T-helper 1 cell treated with Interleukin-12 subunit alpha and Interleukin-12 subunit beta and Interleukin-4 antibody, amounts not matched to agents 30 μg/mL and 1 μg/mL, for 36 hours (primary cell): ENCODE results near the gene RHOXF2.
A peak's percentile ranks its signal among the peaks of the same experiment; 100 is the strongest.
"Not testable (repeated sequence)": the region's sequence is repeated elsewhere in the genome, so short reads cannot be mapped to it uniquely, and the experiment has no call there.

ENCODE experiments used
- H3K27ac Mint-ChIP-seq: one replicate; pipeline ENCODE4 v1.8.0; 2021; ENCODE audit warnings: mild to moderate bottlenecking, mixed read lengths
- H3K27me3 Mint-ChIP-seq: one replicate; pipeline ENCODE4 v1.8.0; 2021; ENCODE audit warnings: low read depth, mixed read lengths
- H3K36me3 Mint-ChIP-seq: one replicate; pipeline ENCODE4 v1.8.0; 2021; ENCODE audit warnings: low read depth, mixed read lengths
- H3K4me1 Mint-ChIP-seq: one replicate; pipeline ENCODE4 v1.8.0; 2021; ENCODE audit warnings: low read depth, mixed read lengths
- H3K4me3 Mint-ChIP-seq: one replicate; pipeline ENCODE4 v1.8.0; 2021; ENCODE audit warnings: mild to moderate bottlenecking, moderate library complexity, mixed read lengths
- H3K9me3 Mint-ChIP-seq: one replicate; pipeline ENCODE4 v1.8.0; 2021; ENCODE audit warnings: mixed read lengths

RHOXF2 gene, protein sequence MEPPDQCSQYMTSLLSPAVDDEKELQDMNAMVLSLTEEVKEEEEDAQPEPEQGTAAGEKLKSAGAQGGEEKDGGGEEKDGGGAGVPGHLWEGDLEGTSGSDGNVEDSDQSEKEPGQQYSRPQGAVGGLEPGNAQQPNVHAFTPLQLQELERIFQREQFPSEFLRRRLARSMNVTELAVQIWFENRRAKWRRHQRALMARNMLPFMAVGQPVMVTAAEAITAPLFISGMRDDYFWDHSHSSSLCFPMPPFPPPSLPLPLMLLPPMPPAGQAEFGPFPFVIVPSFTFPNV

GRCh38 chrX:120158313-120158712, at the start of gene RHOXF2:
TSS of gene RHOXF2 (plus strand) at chrX:120158613. CDS start at chrX:120158751, 138 bp downstream.
- not testable (repeated sequence) for H3K36me3 Mint-ChIP-seq, H3K27ac Mint-ChIP-seq, H3K9me3 Mint-ChIP-seq

DNA sequence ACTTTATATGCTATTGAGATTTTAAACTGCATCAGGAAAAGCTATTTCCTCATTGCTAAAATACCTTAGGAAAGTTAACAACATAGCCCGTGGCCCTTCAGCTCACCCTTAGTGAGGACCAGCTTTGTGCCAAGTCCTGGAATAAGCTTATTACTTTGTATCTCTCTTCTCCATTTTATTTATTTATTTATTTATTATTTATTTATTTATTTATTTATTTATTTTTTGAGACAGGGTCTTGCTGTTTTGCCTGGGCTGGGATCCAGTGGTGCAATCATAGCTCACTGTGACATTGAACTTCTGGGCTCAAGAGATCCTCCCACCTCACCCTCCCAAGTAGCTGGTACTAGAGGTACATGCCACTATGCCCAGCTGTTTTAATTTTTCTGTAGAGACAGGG, 49.0 kb upstream of the RHOXF2 start:
- Mint-ChIP-seq H3K9me3 (no peaks in the 10 kb centered on the region), H3K27ac (no peak overlapping the region), H3K27me3 (no peaks in the 10 kb centered on the region), H3K4me3 (no peak overlapping the region), H3K36me3 (no peaks in the 10 kb centered on the region), H3K4me1 (no peaks in the 10 kb centered on the region)

More at GRCh38 chrX:120158313-120158712, at the start of gene RHOXF2:
- not testable (repeated sequence) for H3K4me1 Mint-ChIP-seq, H3K4me3 Mint-ChIP-seq, H3K27me3 Mint-ChIP-seq

DNA sequence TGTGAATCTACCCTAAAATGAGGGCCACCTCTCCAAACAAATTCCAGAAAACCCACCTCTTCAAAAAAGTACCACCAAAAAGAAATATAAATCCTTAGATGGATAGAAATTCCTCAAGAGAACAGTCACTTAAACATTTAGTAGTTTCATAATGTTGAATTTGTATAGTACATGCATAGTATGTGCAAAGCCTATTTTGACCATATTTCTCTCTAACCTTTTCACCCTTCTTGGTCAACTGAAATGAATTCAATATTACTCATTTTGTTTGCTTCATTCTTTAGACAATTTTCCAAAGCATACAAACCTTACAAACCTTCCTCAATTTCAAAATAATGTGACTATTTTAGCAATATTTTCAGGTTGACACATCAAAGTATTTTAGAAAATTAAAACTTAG, 46.8 kb upstream of the RHOXF2 start:
- Mint-ChIP-seq H3K27ac (no peak overlapping the region), H3K4me1 (no peaks in the 10 kb centered on the region), H3K4me3 (no peak overlapping the region), H3K27me3 (no peaks in the 10 kb centered on the region), H3K9me3 (no peaks in the 10 kb centered on the region), H3K36me3 (no peaks in the 10 kb centered on the region)

GRCh38 chrX:120115438-120115963, 42.9 kb upstream of the RHOXF2 start, which contains the start of gene RHOXF1:
TSS of gene RHOXF1 (minus strand) at chrX:120115913. CDS start at chrX:120115862, 51 bp downstream.
- no peak within 1 kb of the TSS for H3K27ac Mint-ChIP-seq
- no peaks in the 10 kb centered on the region for H3K27me3 Mint-ChIP-seq
- H3K4me1 Mint-ChIP-seq, result no peaks in the 10 kb centered on the region
- no peaks in the 10 kb centered on the region for H3K9me3 Mint-ChIP-seq
- no peaks in the 10 kb centered on the region for H3K36me3 Mint-ChIP-seq
- H3K4me3 Mint-ChIP-seq, result no peak within 1 kb of the TSS

- Mint-ChIP-seq H3K27me3 (peaks cover 3% of the 10 kb centered on the region), H3K4me1 (peaks cover 2% of the 10 kb centered on the region), H3K9me3 (no peaks in the 10 kb centered on the region), H3K27ac (no peak overlapping the region), H3K36me3 (no peaks in the 10 kb centered on the region), H3K4me3 (no peak overlapping the region)
Measured at GRCh38 chrX:120120223-120120622, 38.2 kb upstream of the RHOXF2 start.

GRCh38 chrX:120125444-120125843, 33.0 kb upstream of the RHOXF2 start:
- no peaks in the 10 kb centered on the region for H3K9me3 Mint-ChIP-seq
- H3K36me3 Mint-ChIP-seq, result no peaks in the 10 kb centered on the region
- H3K27ac Mint-ChIP-seq, result no peak overlapping the region
- peaks cover 3% of the 10 kb centered on the region for H3K27me3 Mint-ChIP-seq
- H3K4me3 Mint-ChIP-seq, result no peak overlapping the region
- peaks cover 5% of the 10 kb centered on the region for H3K4me1 Mint-ChIP-seq

DNA sequence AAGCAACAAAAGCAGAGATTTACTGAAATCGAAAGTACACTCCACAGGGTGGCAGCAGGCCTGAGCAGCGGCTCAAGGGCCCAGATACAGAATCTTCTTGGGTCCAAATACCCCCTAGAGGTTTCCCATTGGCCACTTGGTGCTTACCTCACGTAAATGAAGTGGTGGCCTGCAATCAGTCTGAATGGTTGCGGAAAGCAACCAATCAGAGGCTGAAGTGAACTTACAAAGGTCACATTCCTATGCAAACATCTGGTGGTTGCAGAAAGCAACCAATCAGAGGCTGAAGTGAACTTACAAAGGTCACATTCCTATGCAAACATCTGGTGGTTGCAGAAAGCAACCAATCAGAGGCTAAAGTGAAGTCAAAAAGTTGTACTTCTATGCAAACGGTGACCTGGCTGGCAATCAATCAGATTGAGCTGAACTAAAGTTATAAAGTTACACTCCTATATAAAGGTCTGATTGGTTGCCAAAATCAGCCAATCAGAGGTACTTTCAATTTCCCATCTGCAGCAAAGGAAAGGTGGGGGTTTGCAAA, 30.0 kb upstream of the RHOXF2 start:
- H3K27ac Mint-ChIP-seq, H3K4me3 Mint-ChIP-seq, H3K9me3 Mint-ChIP-seq, H3K27me3 Mint-ChIP-seq, H3K4me1 Mint-ChIP-seq, H3K36me3 Mint-ChIP-seq: not testable (repeated sequence)

- Mint-ChIP-seq H3K4me3 (peak overlapping the region; percentile 23), H3K36me3 (peaks cover 3% of the 10 kb centered on the region), H3K4me1 (peaks cover 8% of the 10 kb centered on the region), H3K27ac (peak overlapping the region; percentile 72), H3K27me3 (no peaks in the 10 kb centered on the region), H3K9me3 (no peaks in the 10 kb centered on the region)
Measured at GRCh38 chrX:120136128-120136527, 22.3 kb upstream of the RHOXF2 start.

- Mint-ChIP-seq H3K4me3 (no peak overlapping the region), H3K36me3 (peaks cover 3% of the 10 kb centered on the region), H3K9me3 (no peaks in the 10 kb centered on the region), H3K27ac (no peak overlapping the region), H3K27me3 (no peaks in the 10 kb centered on the region), H3K4me1 (peaks cover 8% of the 10 kb centered on the region)
Measured at GRCh38 chrX:120136840-120137239, 21.6 kb upstream of the RHOXF2 start.

GRCh38 chrX:120137439-120137838, 21.0 kb upstream of the RHOXF2 start:
- peaks cover 3% of the 10 kb centered on the region for H3K36me3 Mint-ChIP-seq
- H3K4me3 Mint-ChIP-seq, result no peak overlapping the region
- no peaks in the 10 kb centered on the region for H3K9me3 Mint-ChIP-seq
- no peaks in the 10 kb centered on the region for H3K27me3 Mint-ChIP-seq
- peaks cover 9% of the 10 kb centered on the region for H3K4me1 Mint-ChIP-seq
- H3K27ac Mint-ChIP-seq, result no peak overlapping the region

DNA sequence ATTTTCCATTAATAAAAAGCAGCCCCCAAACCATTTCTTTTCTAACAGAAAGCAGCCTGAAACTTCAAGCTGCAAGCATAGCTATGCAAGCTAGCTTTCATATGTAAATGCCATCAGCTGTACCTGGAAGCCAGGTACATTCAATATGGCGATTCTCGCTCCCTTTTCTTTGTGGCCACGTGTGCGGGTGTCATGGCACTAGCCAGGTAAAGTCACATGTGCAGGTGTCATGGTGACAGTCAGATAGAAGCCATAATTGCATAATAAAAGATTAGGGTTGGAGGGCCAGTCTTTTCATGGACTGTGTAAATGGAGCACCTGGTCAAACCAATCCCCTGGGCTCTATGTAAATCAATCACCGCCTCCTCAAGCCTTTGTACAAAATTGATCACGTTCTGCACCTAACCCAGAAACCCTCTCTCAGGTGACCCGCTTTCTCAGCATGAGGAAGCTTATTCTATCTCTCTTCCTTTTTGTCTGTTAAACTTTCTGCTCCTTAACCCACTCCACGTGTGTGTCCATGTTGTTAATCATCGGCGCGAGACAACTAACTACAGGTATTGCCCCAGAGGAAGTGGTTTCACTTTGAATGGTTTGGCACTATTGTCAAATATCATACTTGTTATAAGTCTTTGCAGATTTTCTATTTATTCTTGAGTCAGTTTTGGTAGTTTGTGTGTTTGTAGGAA, 18.0 kb upstream of the RHOXF2 start:
- no peak overlapping the region for H3K4me3 Mint-ChIP-seq
- H3K4me1 Mint-ChIP-seq, result peaks cover 23% of the 10 kb centered on the region
- H3K9me3 Mint-ChIP-seq, result no peaks in the 10 kb centered on the region
- no peak overlapping the region for H3K27ac Mint-ChIP-seq
- H3K36me3 Mint-ChIP-seq, result peaks cover 10% of the 10 kb centered on the region
- no peaks in the 10 kb centered on the region for H3K27me3 Mint-ChIP-seq

DNA sequence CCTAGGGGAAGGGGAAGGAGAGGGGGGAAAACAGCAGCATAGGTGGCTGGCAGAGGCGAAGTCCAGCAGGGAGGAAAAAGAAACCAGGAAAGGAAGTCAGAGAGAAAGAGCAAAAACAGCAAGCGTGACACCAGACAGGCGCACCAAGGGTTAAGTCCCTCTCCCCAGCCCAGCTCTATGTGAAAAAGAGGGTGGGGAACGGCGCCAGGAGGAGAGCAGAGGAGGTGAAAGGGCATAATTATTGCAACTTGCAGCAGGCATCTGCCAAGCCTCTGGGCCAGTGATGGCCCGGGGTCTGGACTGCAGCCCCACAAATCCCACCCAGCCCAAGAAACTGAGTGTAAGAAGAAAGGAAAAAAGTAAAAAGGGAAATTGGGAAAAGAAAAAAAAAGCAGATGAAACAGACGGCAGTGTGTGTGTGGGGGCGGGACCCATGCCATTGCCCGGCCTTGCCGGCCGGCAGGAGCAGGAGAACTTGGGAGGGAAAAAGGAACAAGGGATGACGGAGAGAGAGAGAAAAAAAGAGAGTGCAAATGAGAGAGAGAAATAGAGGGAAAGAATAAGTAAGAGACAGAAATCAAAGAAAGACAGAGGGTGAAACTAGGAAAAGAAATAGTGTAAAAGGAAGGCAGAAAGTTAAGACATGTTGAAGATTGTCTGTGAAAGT, 14.1 kb upstream of the RHOXF2 start:
- Mint-ChIP-seq H3K9me3 (peaks cover 6% of the 10 kb centered on the region), H3K27ac (peak overlapping the region; percentile 75), H3K4me3 (peak overlapping the region; percentile 46), H3K36me3 (peaks cover 10% of the 10 kb centered on the region), H3K4me1 (peaks cover 31% of the 10 kb centered on the region), H3K27me3 (no peaks in the 10 kb centered on the region)

GRCh38 chrX:120145295-120145925, 13.0 kb upstream of the RHOXF2 start:
- Mint-ChIP-seq H3K4me3 (no peak overlapping the region), H3K9me3 (peaks cover 6% of the 10 kb centered on the region), H3K27ac (peak overlapping the region; percentile 81), H3K27me3 (no peaks in the 10 kb centered on the region), H3K36me3 (peaks cover 10% of the 10 kb centered on the region), H3K4me1 (peaks cover 31% of the 10 kb centered on the region)

DNA sequence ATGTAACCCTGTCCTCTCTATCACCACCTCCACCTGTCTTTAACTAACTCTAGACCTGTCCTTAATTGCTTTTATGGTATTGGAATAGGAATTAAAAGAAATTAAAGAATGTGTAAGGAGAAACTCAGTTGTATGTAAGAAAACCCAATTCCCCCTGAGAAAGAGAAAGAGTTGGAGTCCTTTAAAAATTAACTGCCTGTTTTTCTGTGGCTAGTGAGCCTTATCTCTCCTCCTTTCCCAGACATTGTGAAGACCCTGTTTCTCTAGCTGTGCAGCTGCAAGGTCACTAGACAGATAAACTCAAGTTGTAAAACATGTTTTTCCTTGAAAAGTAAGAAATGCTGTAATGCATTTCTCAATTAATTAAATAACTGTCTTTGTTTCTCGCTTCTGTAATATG, 12.1 kb upstream of the RHOXF2 start:
- H3K4me1 Mint-ChIP-seq, result peaks cover 31% of the 10 kb centered on the region
- not testable (repeated sequence) for H3K36me3 Mint-ChIP-seq, H3K27me3 Mint-ChIP-seq, H3K9me3 Mint-ChIP-seq, H3K4me3 Mint-ChIP-seq
- peak overlapping the region; percentile 81 for H3K27ac Mint-ChIP-seq
